Ishikawa (cell line): ENCODE data around the gene SPATA21.

Experiments used
- CEBPB ChIP-seq: IDR thresholded peaks from 2 replicates; pipeline ENCODE4 v1.6.1; 2012
- CREB1 ChIP-seq: IDR thresholded peaks from 2 replicates; pipeline ENCODE4 v1.6.1; 2012; ENCODE audit warnings: low read depth
- EGR1 ChIP-seq: IDR thresholded peaks from 2 replicates; pipeline ENCODE4 v1.6.1; 2012
- NFIC ChIP-seq: IDR thresholded peaks from 2 replicates; pipeline ENCODE4 v1.6.1; 2012
- RAD21 ChIP-seq: IDR thresholded peaks from 2 replicates; pipeline ENCODE4 v1.6.1; 2012; ENCODE audit warnings: low read depth
- TAF1 ChIP-seq: IDR thresholded peaks from 2 replicates; pipeline ENCODE4 v1.6.1; 2012; ENCODE audit warnings: low read depth, mild to moderate bottlenecking
- TEAD4 ChIP-seq: IDR thresholded peaks from 2 replicates; pipeline ENCODE4 v1.6.1; 2012
- YY1 ChIP-seq: IDR thresholded peaks from 2 replicates; pipeline ENCODE4 v1.6.1; 2012; ENCODE audit warnings: low read depth
- ZBTB7A ChIP-seq: IDR thresholded peaks from 2 replicates; pipeline ENCODE4 v1.6.1; 2012; ENCODE audit warnings: low read depth

GRCh38 chr1:16433030-16433429, 4.2 kb downstream of the SPATA21 start:
- TF ChIP-seq YY1 (no peak), EGR1 (no peak), TAF1 (no peak), TEAD4 (no peak), RAD21 (no peak), CEBPB (no peak), NFIC (no peak), ZBTB7A (no peak), CREB1 (no peak)
